Retina (tissue), 1 donor: Measurements from ENCODE around the gene EIPR1.

ENCODE experiments used
- DNase-seq: peaks from one replicate; pipeline ENCODE4 v3.0.0-alpha.2; 2016

EIPR1 gene

DNA sequence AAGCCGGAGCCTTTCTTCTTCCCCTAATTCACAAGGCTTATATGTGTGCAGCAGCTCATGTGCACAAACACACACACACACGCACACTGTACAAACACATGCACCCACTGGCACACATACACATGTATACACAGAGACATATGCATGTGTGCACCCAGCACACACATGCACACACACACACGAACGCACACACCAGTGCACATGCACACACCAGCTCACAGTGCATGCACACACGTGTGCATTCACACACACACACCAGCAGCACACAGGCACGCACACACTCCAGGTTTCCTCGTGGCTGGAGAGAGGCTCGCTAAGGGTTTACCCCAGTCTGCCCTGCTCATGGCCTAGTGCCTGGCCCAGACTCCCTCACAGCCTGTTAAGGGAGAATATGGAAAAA is 234.0 kb downstream of the EIPR1 start:
- no peak for DNase-seq

DNA sequence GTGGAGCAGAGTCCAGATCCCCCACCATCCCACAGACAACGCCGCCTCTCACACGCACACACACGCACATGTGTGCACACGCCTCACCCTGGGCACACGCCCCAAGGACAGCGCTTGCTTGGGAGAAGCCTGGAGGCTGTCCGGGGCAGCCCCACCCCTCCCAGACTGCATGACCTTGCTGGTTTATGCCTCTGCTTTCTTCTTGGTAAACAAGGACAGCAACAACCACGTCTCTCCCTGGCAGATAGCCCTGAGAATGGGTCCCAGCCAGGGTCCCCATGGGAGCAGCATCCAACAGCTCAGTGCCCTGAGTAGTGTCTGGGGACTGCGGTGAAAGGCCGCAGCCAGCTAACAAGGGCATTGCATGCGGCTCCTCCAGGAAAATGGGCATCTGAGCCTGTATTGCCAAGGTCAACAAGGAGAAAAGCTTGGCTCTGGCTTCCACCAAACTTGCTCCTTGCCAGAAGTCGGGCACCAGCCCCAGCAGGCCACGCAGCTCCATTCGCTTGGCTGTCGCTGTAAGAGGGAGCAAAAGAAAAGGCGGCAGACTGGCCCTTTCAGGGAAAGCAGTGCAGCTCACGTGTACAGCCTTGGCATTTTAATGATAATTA is 234.6 kb downstream of the EIPR1 start:
- DNase-seq, result no peak

GRCh38 chr2:3142210-3142609 is 235.4 kb downstream of the EIPR1 start:
- no peak for DNase-seq

DNA sequence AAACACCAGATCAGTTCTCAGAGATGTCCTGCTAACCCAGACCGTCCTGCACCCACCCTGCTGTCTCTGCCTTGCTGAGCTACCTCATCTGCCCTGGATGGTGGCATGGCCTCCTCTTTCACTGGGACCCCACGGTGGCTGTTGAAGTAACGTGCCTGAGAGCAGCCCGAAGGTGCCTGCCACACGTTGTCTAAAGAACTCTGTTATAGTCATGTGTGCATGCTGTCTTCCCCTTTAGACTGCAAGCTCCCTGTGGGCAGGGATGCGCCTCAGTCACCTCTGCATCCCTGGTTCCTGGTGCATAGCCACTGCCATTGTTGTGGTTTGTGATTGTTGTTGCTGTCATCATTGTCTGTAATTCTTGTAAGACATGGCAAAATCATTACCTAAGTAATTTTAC is 235.9 kb downstream of the EIPR1 start:
- no peak for DNase-seq

DNA sequence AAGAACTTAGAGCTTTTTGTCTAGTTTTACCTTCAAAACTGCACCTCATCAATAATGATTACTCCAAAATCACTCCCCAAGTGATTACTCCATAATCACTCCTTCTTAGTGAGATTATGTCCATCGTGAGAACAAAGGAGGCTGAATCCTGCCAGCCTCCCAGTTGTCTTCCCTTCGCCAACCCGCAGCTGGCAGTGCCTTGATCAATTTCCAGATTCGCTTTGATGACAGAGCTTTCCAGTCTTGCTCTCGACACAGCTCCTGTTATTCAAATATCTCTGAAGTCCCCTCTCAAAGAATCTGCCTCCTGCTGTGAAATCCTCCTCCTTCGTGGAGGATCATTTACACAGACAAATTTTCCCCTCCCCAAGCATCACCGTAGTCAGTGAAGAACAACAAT is 237.7 kb downstream of the EIPR1 start:
- no peak for DNase-seq
